Caco-2 (cell line): ENCODE data around the gene HES1. TPM values are rescaled to one million over a fixed set of nuclear protein-coding genes. Genes with fewer than 3 reads are reported as not detected.

Experiments
- BruUV-seq: library from RNA; stranded (reverse); fragments of 400-500 nt; replicated peaks from 2 replicates; lab custom pipeline; 2021; lab: Mats Ljungman, UMichigan
- CTCF ChIA-PET: fragments of 300-600 bp; sonication (Branson Sonifier 250); formaldehyde crosslinking; loops from one replicate; lab custom pipeline; 2022; ENCODE audit warnings: antibody characterized with exemption; lab: Charles Lee
- POLR2A ChIA-PET: fragments of 300-600 bp; sonication (Branson Sonifier 250); formaldehyde crosslinking; loops from one replicate; lab custom pipeline; 2022; ENCODE audit warnings: antibody characterized with exemption; lab: Charles Lee
- DNase-seq, 2 experiments: peaks; one replicate each; pipeline versions ENCODE4 v3.0.0 to v3.0.0-alpha.2; 2020 to 2022
- H3K27me3 ChIP-seq: replicated peaks from 2 replicates; pipeline ENCODE4 v1.6.0; 2011; ENCODE audit warnings: low read length; ENCODE audit not compliant: control insufficient read depth, insufficient read depth
- H3K36me3 ChIP-seq: 2 replicates; pipeline ENCODE4 v1.5.1; 2011; ENCODE audit warnings: low read length; ENCODE audit not compliant: control insufficient read depth, insufficient read depth
- H3K4me1 ChIP-seq: fragments of 250-450 bp; sonication (Bioruptor Pico); 2 replicates; pipeline ENCODE4 v1.5.1; 2020; ENCODE audit warnings: mild to moderate bottlenecking
- H3K4me3 ChIP-seq: 2 replicates; pipeline ENCODE4 v1.5.1; 2011; ENCODE audit warnings: low read depth, mild to moderate bottlenecking, control low read depth, low read length
- H3K9me3 ChIP-seq: fragments of 250-450 bp; sonication (Bioruptor Pico); 2 replicates; pipeline ENCODE4 v1.5.1; 2020; ENCODE audit warnings: mild to moderate bottlenecking, moderate library complexity
- H3K27ac Mint-ChIP-seq: one replicate; pipeline ENCODE4 v1.8.0; 2022; ENCODE audit warnings: mixed read lengths; ENCODE audit not compliant: unreplicated experiment
- H3K27me3 Mint-ChIP-seq: one replicate; pipeline ENCODE4 v1.8.0; 2022; ENCODE audit warnings: mixed read lengths; ENCODE audit not compliant: insufficient read depth, unreplicated experiment
- H3K36me3 Mint-ChIP-seq: one replicate; pipeline ENCODE4 v1.8.0; 2022; ENCODE audit warnings: mild to moderate bottlenecking, mixed read lengths; ENCODE audit not compliant: insufficient read depth, unreplicated experiment
- H3K4me1 Mint-ChIP-seq: one replicate; pipeline ENCODE4 v1.8.0; 2022; ENCODE audit warnings: low read depth, mixed read lengths; ENCODE audit not compliant: unreplicated experiment
- H3K4me3 Mint-ChIP-seq: one replicate; pipeline ENCODE4 v1.8.0; 2022; ENCODE audit warnings: mild to moderate bottlenecking, moderate library complexity, mixed read lengths; ENCODE audit not compliant: unreplicated experiment
- H3K9me3 Mint-ChIP-seq: one replicate; pipeline ENCODE4 v1.8.0; 2022; ENCODE audit warnings: mixed read lengths; ENCODE audit not compliant: unreplicated experiment
- CTCF ChIP-seq, 2 experiments: fragments of 200-600 bp in 1 of 2; IDR thresholded peaks; 1 replicate in 1 of 2; 2 replicates in 1 of 2; pipeline versions ENCODE4 v1.5.1 to v1.8.0; 2011 to 2022; ENCODE audit warnings: antibody characterized with exemption in 1 of 2, control low read depth in 1 of 2, inconsistent platforms in 1 of 2, low read depth in 1 of 2, low read length in 1 of 2, mild to moderate bottlenecking in 1 of 2, moderate library complexity in 1 of 2; ENCODE audit not compliant: insufficient read depth in 1 of 2, severe bottlenecking in 1 of 2, unreplicated experiment in 1 of 2
- intact Hi-C: fragments of 100-400 bp; cut with micrococcal nuclease; formaldehyde crosslinking; loops from one replicate; pipeline ENCODE4 v1.10.0; 2022; ENCODE audit not compliant: unreplicated experiment
- total RNA-seq: library from RNA; stranded (reverse); gene quantifications from 2 replicates; pipeline ENCODE4 v1.2.3, GENCODE V29; 2022

The HES1 gene
- total RNA-seq, 1 experiment from 2014 or later = 123 TPM

DNA sequence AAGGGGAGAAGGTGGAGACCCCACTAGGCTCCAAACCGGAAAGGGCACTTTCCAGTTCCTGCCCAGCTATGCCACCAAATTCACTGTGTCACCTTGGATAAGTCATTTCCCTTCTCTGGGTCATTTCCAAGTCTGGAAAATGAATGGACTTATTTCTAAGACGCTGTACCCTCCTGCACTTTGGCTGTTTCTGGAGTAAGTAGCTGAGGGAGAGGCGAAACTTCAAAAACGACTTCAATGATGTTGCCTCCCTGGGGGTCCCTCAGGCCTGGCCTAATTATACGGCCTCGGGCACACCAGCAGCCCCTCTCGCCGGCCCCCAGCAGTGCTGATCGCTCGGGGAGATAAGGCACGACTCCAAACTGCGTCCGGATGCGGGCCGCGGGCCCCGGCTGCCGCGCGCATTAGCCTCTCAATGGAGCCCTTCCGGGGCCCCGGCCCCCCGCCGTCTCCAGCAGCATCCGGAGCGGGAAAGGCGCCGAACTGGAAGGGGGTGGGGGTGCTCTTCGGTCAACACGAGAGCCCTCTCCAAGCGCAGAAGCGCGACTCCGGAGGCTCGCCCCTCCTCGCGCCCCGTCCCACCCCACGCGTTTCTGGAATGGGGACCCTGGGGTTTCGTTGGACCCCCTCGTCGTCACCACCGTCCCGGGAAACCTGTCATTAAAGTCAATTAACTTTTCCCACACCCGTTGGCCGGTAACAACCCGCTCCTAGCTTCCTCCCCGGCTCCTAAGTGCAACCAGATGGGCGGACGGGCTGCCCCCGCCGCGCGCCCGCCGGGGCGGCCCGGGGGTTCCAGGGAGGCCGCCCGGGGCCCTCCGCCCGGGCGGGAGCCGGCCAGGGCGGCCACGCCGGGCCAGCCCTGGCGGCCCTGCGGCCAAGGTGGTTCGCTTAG lies 4.8 kb downstream of the HES1 start:
- Mint-ChIP-seq H3K27ac (peak overlapping the region; percentile 68), H3K4me3 (peak overlapping the region; percentile 88), H3K4me1 (peaks cover 13% of the 10 kb centered on the region), H3K9me3 (no peaks in the 10 kb centered on the region), H3K27me3 (no peaks in the 10 kb centered on the region), H3K36me3 (peaks cover 58% of the 10 kb centered on the region)
- Histone ChIP-seq H3K4me1 (peaks cover 30% of the 10 kb centered on the region), H3K27me3 (no peaks in the 10 kb centered on the region), H3K4me3 (peak overlapping the region; percentile 63), H3K9me3 (no peaks in the 10 kb centered on the region), H3K36me3 (peaks cover 7% of the 10 kb centered on the region)
- BruUV-seq = no TSS peak
- ChIA-PET POLR2A (interaction anchor here (0.5 to 1.6 kb wide), 6 partner anchors 8 to 175 kb away, joined by 3 to 21 read pairs (median 4); no protein-coding TSS in a partner anchor), CTCF (interaction anchor here (0.8 to 5.4 kb wide), 4 partner anchors 10 to 360 kb away, joined by 3 to 47 read pairs (median 4); no protein-coding TSS in a partner anchor)
- intact Hi-C loops = no loop called here
- no peak for TF ChIP-seq CTCF (IDR thresholded peaks at IDR 0.05; ENCODE audit: insufficient read depth in 1 of 2, low read depth in 1 of 2, low read length in 1 of 2, severe bottlenecking in 1 of 2, unreplicated experiment in 1 of 2)
- DNase-seq = peak; percentile 64 to 74

DNA sequence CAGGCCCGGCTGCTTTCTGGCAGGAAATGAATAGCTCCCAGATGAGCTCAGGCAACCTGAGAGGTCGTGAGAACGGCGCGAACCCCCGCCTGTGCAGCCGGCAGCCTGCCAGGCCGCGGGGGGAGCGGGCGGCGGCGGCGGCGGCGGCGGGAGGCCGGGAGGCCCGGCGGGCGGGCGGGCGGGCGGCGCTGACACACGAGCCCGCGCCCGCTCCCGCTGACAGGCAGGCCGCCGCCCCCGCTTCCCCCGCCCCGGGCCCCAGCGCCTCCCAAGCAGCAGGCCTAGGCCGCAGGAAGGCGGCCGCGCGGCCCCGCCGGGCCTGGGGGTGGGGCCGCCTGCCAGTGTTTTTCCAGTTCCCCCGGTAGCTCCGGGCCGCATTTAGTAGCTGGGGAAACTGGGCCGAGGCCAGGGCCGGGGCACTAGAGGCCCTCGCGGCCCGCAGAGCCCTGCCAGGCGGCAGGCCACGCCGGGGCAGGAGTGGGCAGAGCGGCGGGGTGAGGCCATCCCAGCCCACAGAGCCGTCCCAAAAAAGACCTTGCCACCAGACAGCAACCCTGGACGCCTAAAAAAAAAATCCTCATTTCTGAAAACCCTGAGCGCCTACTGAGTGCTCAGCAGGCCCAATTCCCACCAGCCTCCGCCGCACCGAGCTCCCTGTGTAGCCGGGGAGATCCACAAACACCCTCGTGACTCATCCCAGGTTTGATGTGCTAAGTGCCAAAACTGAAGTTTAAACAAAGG lies 5.6 kb downstream of the HES1 start:
- ChIA-PET POLR2A (interaction anchor here (0.5 to 1.6 kb wide), 9 partner anchors 11 to 227 kb away, joined by 3 to 21 read pairs (median 5); no protein-coding TSS in a partner anchor), CTCF (interaction anchor here (0.5 to 5.4 kb wide), 7 partner anchors 10 to 361 kb away, joined by 3 to 47 read pairs (median 4); no protein-coding TSS in a partner anchor)
- Mint-ChIP-seq H3K27ac (peak overlapping the region; percentile 78), H3K27me3 (no peaks in the 10 kb centered on the region), H3K4me3 (peak overlapping the region; percentile 88), H3K36me3 (peaks cover 49% of the 10 kb centered on the region), H3K4me1 (peaks cover 13% of the 10 kb centered on the region), H3K9me3 (no peaks in the 10 kb centered on the region)
- H3K36me3 ChIP-seq = peaks cover 7% of the 10 kb centered on the region
- no TSS peak for BruUV-seq
- peaks cover 30% of the 10 kb centered on the region for H3K4me1 ChIP-seq
- no peaks in the 10 kb centered on the region for H3K9me3 ChIP-seq
- H3K27me3 ChIP-seq = no peaks in the 10 kb centered on the region
- H3K4me3 ChIP-seq = peak overlapping the region; percentile 63
- peak; percentile 90 to 91 for DNase-seq
- intact Hi-C loops = loop anchor here (2.0 kb wide), 1 partner anchor 19 kb away; no protein-coding TSS in a partner anchor
- TF ChIP-seq CTCF (IDR thresholded peaks at IDR 0.05; ENCODE audit: insufficient read depth in 1 of 2, low read depth in 1 of 2, low read length in 1 of 2, severe bottlenecking in 1 of 2, unreplicated experiment in 1 of 2) = peak in 1 of 2 experiments; percentile 4
